ENCODE results near the gene MIXL1.
A peak's percentile ranks its signal among the peaks of the same experiment; 100 is the strongest.
"Not testable (repeated sequence)": the region's sequence is repeated elsewhere in the genome, so short reads cannot be mapped to it uniquely, and the experiment has no call there.

The MIXL1 gene

DNA sequence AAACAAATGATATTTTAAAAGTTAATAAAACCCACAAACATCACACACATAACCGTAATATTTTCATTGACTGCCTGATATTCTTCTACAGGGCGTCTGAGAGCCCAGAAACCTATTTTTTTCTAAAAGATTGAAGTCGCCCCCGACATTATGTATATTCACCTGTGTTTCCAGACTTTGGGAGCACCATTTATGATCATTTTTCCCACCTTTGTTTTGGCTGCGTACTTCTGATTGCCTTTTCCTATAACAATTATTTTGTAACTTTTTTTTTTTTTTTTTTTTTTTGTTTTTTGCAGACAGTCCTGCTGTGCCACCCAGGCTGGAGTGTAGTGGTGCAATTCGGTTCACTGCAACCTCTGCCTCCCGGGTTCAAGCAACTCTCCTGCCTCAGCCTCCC, 36.1 kb upstream of the MIXL1 start:
- TF ChIP-seq ZFX (IDR thresholded peaks at IDR 0.05; ENCODE audit: borderline replicate concordance), result no peak
- TF ChIP-seq CTCF (IDR thresholded peaks at IDR 0.05), result no peak
- peak overlapping the region; percentile 82 for H3K27ac ChIP-seq

GRCh38 chr1:226195144-226195543, 28.3 kb upstream of the MIXL1 start:
- peak overlapping the region; percentile 51 for H3K27ac ChIP-seq
- TF ChIP-seq CTCF (IDR thresholded peaks at IDR 0.05), result no peak
- TF ChIP-seq ZFX (IDR thresholded peaks at IDR 0.05; ENCODE audit: borderline replicate concordance), result no peak

- no peak overlapping the region for H3K27ac ChIP-seq
- TF ChIP-seq ZFX (IDR thresholded peaks at IDR 0.05; ENCODE audit: borderline replicate concordance) (no peak), CTCF (IDR thresholded peaks at IDR 0.05) (no peak)
These were observed 23.5 kb upstream of the MIXL1 start for GRCh38 chr1:226199971-226200370.

GRCh38 chr1:226201029-226201593, 22.4 kb upstream of the MIXL1 start:
- TF ChIP-seq ZFX (IDR thresholded peaks at IDR 0.05; ENCODE audit: borderline replicate concordance) (no peak), CTCF (IDR thresholded peaks at IDR 0.05) (peak; percentile 33)
- H3K27ac ChIP-seq, result no peak overlapping the region

DNA sequence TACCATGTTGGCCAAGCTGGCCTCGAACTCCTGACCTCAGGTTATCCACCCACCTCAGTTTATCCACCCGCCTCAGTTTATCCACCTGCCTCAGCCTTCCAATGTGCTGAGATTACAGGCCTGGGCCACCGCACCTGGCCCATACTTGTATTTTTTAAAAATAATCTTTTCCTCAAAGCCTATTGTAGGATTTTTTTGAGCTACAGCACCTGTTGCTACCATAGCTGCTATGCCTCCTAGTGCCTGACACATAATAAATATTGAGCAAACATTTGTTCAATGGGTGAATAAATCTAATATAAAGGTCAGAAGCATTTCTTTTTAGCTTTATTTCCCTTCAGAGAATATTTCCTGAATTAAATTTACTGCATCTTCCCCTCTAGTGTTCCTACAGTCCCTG, 21.2 kb upstream of the MIXL1 start:
- no peak overlapping the region for H3K27ac ChIP-seq
- no peak for TF ChIP-seq ZFX (IDR thresholded peaks at IDR 0.05; ENCODE audit: borderline replicate concordance)
- TF ChIP-seq CTCF (IDR thresholded peaks at IDR 0.05), result no peak

GRCh38 chr1:226202666-226203065, 20.8 kb upstream of the MIXL1 start:
- H3K27ac ChIP-seq, result not testable (repeated sequence)

DNA sequence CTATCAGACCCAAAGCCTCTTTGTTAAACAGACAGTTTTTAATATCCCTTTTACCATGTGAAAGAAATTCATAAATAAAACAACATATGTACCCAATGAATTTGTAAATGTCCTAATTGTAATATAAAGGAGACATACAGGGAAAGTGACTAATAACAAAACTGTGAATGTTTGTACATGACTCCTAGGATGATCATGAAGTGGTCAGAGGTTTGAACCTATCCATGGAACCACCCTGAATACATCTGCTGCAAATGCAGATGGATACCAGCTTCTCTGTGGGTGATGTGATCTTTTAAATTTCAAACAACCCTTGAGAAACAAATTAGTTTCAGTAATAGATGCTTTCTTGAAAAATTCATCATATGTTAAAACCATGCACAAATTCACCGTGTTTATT, 20.2 kb upstream of the MIXL1 start:
- TF ChIP-seq CTCF (IDR thresholded peaks at IDR 0.05) (no peak), ZFX (IDR thresholded peaks at IDR 0.05; ENCODE audit: borderline replicate concordance) (no peak)

DNA sequence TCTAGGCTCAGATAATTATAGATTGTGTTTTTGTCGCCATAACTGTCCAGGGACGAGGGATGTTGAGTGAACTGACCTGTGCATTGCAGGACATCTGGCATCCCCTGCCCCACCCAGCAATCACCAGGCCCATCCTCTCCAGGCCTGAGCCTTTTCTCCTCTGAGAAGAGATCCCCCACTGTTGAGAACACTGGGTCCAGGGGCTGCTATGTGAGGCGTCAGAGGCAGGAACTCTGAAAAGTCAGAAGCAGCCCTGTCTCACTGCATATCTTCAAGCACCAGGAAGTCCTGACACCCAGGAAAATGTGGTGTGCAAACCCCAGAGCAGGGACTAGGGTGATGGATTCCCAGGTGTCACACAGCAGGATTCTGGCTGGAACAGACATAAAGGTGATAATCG, 19.8 kb upstream of the MIXL1 start:
- TF ChIP-seq ZFX (IDR thresholded peaks at IDR 0.05; ENCODE audit: borderline replicate concordance) (no peak), CTCF (IDR thresholded peaks at IDR 0.05) (no peak)
- H3K27ac ChIP-seq, result no peak overlapping the region

More for the DNA sequence above, 20.2 kb upstream of the MIXL1 start:
- no peak overlapping the region for H3K27ac ChIP-seq

Measured in 22Rv1 (cell line).